ENCODE results near the gene SCD. TPM values are rescaled to one million over a fixed set of nuclear protein-coding genes. Genes with fewer than 3 reads are reported as not detected.
A peak's percentile ranks its signal among the peaks of the same experiment; 100 is the strongest.

SCD gene
- total RNA-seq, 1 experiment from 2014 or later = 449 TPM

- Mint-ChIP-seq H3K27me3 (ENCODE audit: insufficient read depth, unreplicated experiment) (no peaks in the 10 kb centered on the region), H3K4me3 (ENCODE audit: unreplicated experiment) (no peak overlapping the region), H3K4me1 (ENCODE audit: low read depth, unreplicated experiment) (peaks cover 60% of the 10 kb centered on the region), H3K9me3 (ENCODE audit: unreplicated experiment) (peaks cover 9% of the 10 kb centered on the region), H3K27ac (ENCODE audit: unreplicated experiment) (peak overlapping the region; percentile 38), H3K36me3 (ENCODE audit: insufficient read depth, unreplicated experiment) (peaks cover 95% of the 10 kb centered on the region)
- no peaks in the 10 kb centered on the region for H3K9me3 ChIP-seq
- H3K4me1 ChIP-seq = peaks cover 54% of the 10 kb centered on the region
- ChIA-PET POLR2A (interaction anchor here (1.1 kb wide), 1 partner anchor 20 kb away, joined by 6 read pairs; no protein-coding TSS in a partner anchor), CTCF (no interaction called here)
- intact Hi-C loops (cut with micrococcal nuclease; ENCODE audit: unreplicated experiment) = no loop called here
- no TSS peak for BruUV-seq (replicated peaks)
- TF ChIP-seq CTCF (IDR thresholded peaks at IDR 0.05; ENCODE audit: insufficient read depth in 1 of 2, low read depth in 1 of 2, low read length in 1 of 2, severe bottlenecking in 1 of 2, unreplicated experiment in 1 of 2) = no peak
- DNase-seq = no peak
- H3K27me3 ChIP-seq (replicated peaks; ENCODE audit: control insufficient read depth, insufficient read depth, low read length) = no peaks in the 10 kb centered on the region
- H3K4me3 ChIP-seq (ENCODE audit: low read depth, low read length) = no peak overlapping the region
- peaks cover 15% of the 10 kb centered on the region for H3K36me3 ChIP-seq (ENCODE audit: control insufficient read depth, insufficient read depth, low read length)
Measured at GRCh38 chr10:100355086-100355485, 8.1 kb downstream of the SCD start.

- peak overlapping the region; percentile 38 for H3K27ac Mint-ChIP-seq (ENCODE audit: unreplicated experiment)
- DNase-seq = no peak
- peaks cover 58% of the 10 kb centered on the region for H3K4me1 Mint-ChIP-seq (ENCODE audit: low read depth, unreplicated experiment)
- Histone ChIP-seq H3K4me1 (peaks cover 65% of the 10 kb centered on the region), H3K4me3 (ENCODE audit: low read depth, low read length) (no peak overlapping the region), H3K9me3 (no peaks in the 10 kb centered on the region), H3K27me3 (replicated peaks; ENCODE audit: control insufficient read depth, insufficient read depth, low read length) (no peaks in the 10 kb centered on the region), H3K36me3 (ENCODE audit: control insufficient read depth, insufficient read depth, low read length) (peaks cover 11% of the 10 kb centered on the region)
- peaks cover 95% of the 10 kb centered on the region for H3K36me3 Mint-ChIP-seq (ENCODE audit: insufficient read depth, unreplicated experiment)
- intact Hi-C loops (cut with micrococcal nuclease; ENCODE audit: unreplicated experiment) = no loop called here
- peaks cover 9% of the 10 kb centered on the region for H3K9me3 Mint-ChIP-seq (ENCODE audit: unreplicated experiment)
- no peak overlapping the region for H3K4me3 Mint-ChIP-seq (ENCODE audit: unreplicated experiment)
- no peak for TF ChIP-seq CTCF (IDR thresholded peaks at IDR 0.05; ENCODE audit: insufficient read depth in 1 of 2, low read depth in 1 of 2, low read length in 1 of 2, severe bottlenecking in 1 of 2, unreplicated experiment in 1 of 2)
- ChIA-PET POLR2A (no interaction called here), CTCF (no interaction called here)
- BruUV-seq (replicated peaks) = no TSS peak
- H3K27me3 Mint-ChIP-seq (ENCODE audit: insufficient read depth, unreplicated experiment) = no peaks in the 10 kb centered on the region
Measured at GRCh38 chr10:100356067-100357017, 9.3 kb downstream of the SCD start.

GRCh38 chr10:100357059-100357858 is 10.2 kb downstream of the SCD start:
- Histone ChIP-seq H3K27me3 (replicated peaks; ENCODE audit: control insufficient read depth, insufficient read depth, low read length) (no peaks in the 10 kb centered on the region), H3K4me1 (peaks cover 65% of the 10 kb centered on the region), H3K4me3 (ENCODE audit: low read depth, low read length) (no peak overlapping the region), H3K9me3 (no peaks in the 10 kb centered on the region), H3K36me3 (ENCODE audit: control insufficient read depth, insufficient read depth, low read length) (peaks cover 10% of the 10 kb centered on the region)
- ChIA-PET POLR2A (no interaction called here), CTCF (no interaction called here)
- intact Hi-C loops (cut with micrococcal nuclease; ENCODE audit: unreplicated experiment) = no loop called here
- Mint-ChIP-seq H3K27me3 (ENCODE audit: insufficient read depth, unreplicated experiment) (no peaks in the 10 kb centered on the region), H3K4me1 (ENCODE audit: low read depth, unreplicated experiment) (peaks cover 61% of the 10 kb centered on the region), H3K36me3 (ENCODE audit: insufficient read depth, unreplicated experiment) (peaks cover 95% of the 10 kb centered on the region), H3K9me3 (ENCODE audit: unreplicated experiment) (peaks cover 9% of the 10 kb centered on the region), H3K27ac (ENCODE audit: unreplicated experiment) (no peak overlapping the region), H3K4me3 (ENCODE audit: unreplicated experiment) (peak overlapping the region; percentile 3)
- BruUV-seq (replicated peaks) = no TSS peak
- TF ChIP-seq CTCF (IDR thresholded peaks at IDR 0.05; ENCODE audit: insufficient read depth in 1 of 2, low read depth in 1 of 2, low read length in 1 of 2, severe bottlenecking in 1 of 2, unreplicated experiment in 1 of 2) = no peak
- no peak for DNase-seq

Measured in Caco-2 (cell line).